ENCODE measurements around the gene TAS2R30.
"Not testable (repeated sequence)": the region's sequence is repeated elsewhere in the genome, so short reads cannot be mapped to it uniquely, and the experiment has no call there.

TAS2R30 gene

GRCh38 chr12:11134305-11134704 lies at the start of gene TAS2R30:
TSS of gene TAS2R30 (minus strand) at chr12:11134644. CDS start at chr12:11134244, 400 bp downstream.
- no peak for DNase-seq

GRCh38 chr12:11183011-11183410 lies 48.6 kb upstream of the TAS2R30 start:
- DNase-seq, result no peak

- no peak for DNase-seq
These were observed 48.1 kb upstream of the TAS2R30 start for GRCh38 chr12:11182529-11182928.

GRCh38 chr12:11178250-11178649 lies 43.8 kb upstream of the TAS2R30 start:
- DNase-seq, result no peak

GRCh38 chr12:11174022-11174421 lies 39.6 kb upstream of the TAS2R30 start:
- no peak for DNase-seq

GRCh38 chr12:11171969-11172675 lies 37.7 kb upstream of the TAS2R30 start:
- peak; percentile 2 for DNase-seq

- DNase-seq, result peak; percentile 96
These were observed 36.9 kb upstream of the TAS2R30 start, which contains the start of gene SMIM10L1 for GRCh38 chr12:11171145-11171968. TSS of gene SMIM10L1 (plus strand) at chr12:11171194. CDS start at chr12:11171357, 163 bp downstream.

- DNase-seq, result no peak
These were observed 36.3 kb upstream of the TAS2R30 start for GRCh38 chr12:11170810-11171144.

GRCh38 chr12:11166300-11166699 lies 31.9 kb upstream of the TAS2R30 start:
- no peak for DNase-seq

GRCh38 chr12:11164384-11164783 lies 29.9 kb upstream of the TAS2R30 start:
- DNase-seq, result no peak

- no peak for DNase-seq
These were observed 28.1 kb upstream of the TAS2R30 start for GRCh38 chr12:11162502-11162901.

GRCh38 chr12:11158885-11159444 lies 24.5 kb upstream of the TAS2R30 start:
- DNase-seq, result no peak

GRCh38 chr12:11154400-11154925 lies 20.0 kb upstream of the TAS2R30 start:
- DNase-seq, result no peak

GRCh38 chr12:11152725-11153124 lies 18.3 kb upstream of the TAS2R30 start:
- DNase-seq, result no peak

- no peak for DNase-seq
These were observed 16.4 kb upstream of the TAS2R30 start for GRCh38 chr12:11150832-11151231.

GRCh38 chr12:11147420-11147819 lies 13.0 kb upstream of the TAS2R30 start:
- DNase-seq, result no peak

- no peak for DNase-seq
These were observed 9.9 kb upstream of the TAS2R30 start for GRCh38 chr12:11144297-11144696.

GRCh38 chr12:11143352-11143751 lies 8.9 kb upstream of the TAS2R30 start:
- DNase-seq, result no peak

GRCh38 chr12:11136075-11136474 lies 1.6 kb upstream of the TAS2R30 start:
- peak; percentile 12 for DNase-seq

GRCh38 chr12:11133816-11134215 lies 628 bp downstream of the TAS2R30 start:
- DNase-seq, result no peak

- DNase-seq, result no peak
These were observed 1.3 kb downstream of the TAS2R30 start for GRCh38 chr12:11133162-11133561.

GRCh38 chr12:11130999-11131398 lies 3.4 kb downstream of the TAS2R30 start:
- no peak for DNase-seq

- no peak for DNase-seq
These were observed 4.1 kb downstream of the TAS2R30 start for GRCh38 chr12:11130382-11130781.

- not testable (repeated sequence) for DNase-seq
These were observed 20.3 kb downstream of the TAS2R30 start for GRCh38 chr12:11114130-11114529.
